ENCODE results near the gene KCNN1.
A peak's percentile ranks its signal among the peaks of the same experiment; 100 is the strongest.

Gene KCNN1

GRCh38 chr19:17957149-17957849 lies 9.6 kb upstream of the KCNN1 start:
- no peak overlapping the region for H2BK5ac ChIP-seq (ENCODE audit: low read depth, low read length, poor library complexity)
- no peak overlapping the region for H4K91ac ChIP-seq (ENCODE audit: low read depth, low read length)
- no peak overlapping the region for H2BK120ac ChIP-seq (ENCODE audit: insufficient read depth, low read length, poor library complexity)
- H4K12ac ChIP-seq (ENCODE audit: low read depth, low read length): no peak overlapping the region
- H3K36me3 ChIP-seq (ENCODE audit: control insufficient read depth in 1 of 2, insufficient read depth in 2 of 2, low read length in 2 of 2): no peaks in the 10 kb centered on the region
- DNase-seq: no peak
- no peak overlapping the region for H3K9ac ChIP-seq (ENCODE audit: low read length)
- no peak overlapping the region for H3K18ac ChIP-seq (ENCODE audit: low read length)
- no peak overlapping the region for H3K4me3 ChIP-seq (ENCODE audit: low read depth, low read length)
- H2BK12ac ChIP-seq (ENCODE audit: low read length): no peak overlapping the region
- H3K4me2 ChIP-seq (ENCODE audit: low read length): no peak overlapping the region
- H3K27me3 ChIP-seq (ENCODE audit: insufficient read depth, low read length): peaks cover 17% of the 10 kb centered on the region
- no CpG with 5 or more reads among the region's 3 CpGs for whole genome bisulfite sequencing (ENCODE audit: extremely low coverage, insufficient coverage, insufficient read length)
- no peak overlapping the region for H2AFZ ChIP-seq (ENCODE audit: insufficient read depth, low read length, poor library complexity)
- H3K4ac ChIP-seq (ENCODE audit: low read depth, low read length): no peak overlapping the region
- H4K8ac ChIP-seq (ENCODE audit: low read depth, low read length): no peak overlapping the region
- H3K79me1 ChIP-seq (ENCODE audit: low read length): no peaks in the 10 kb centered on the region
- no peak overlapping the region for H3K27ac ChIP-seq (ENCODE audit: low read depth, low read length)
- H3K79me2 ChIP-seq (ENCODE audit: control insufficient read depth, insufficient read depth, low read length, poor library complexity): no peaks in the 10 kb centered on the region
- H3K9me3 ChIP-seq (ENCODE audit: insufficient read depth, low read depth, low read length): peaks cover 5% of the 10 kb centered on the region
- H3K4me1 ChIP-seq (ENCODE audit: control insufficient read depth in 1 of 2, insufficient read depth in 2 of 2, low read length in 2 of 2): no peaks in the 10 kb centered on the region
- H3K23ac ChIP-seq (ENCODE audit: low read length): no peak overlapping the region
- H3K14ac ChIP-seq (ENCODE audit: low read length): no peak overlapping the region
- no peak overlapping the region for H2AK5ac ChIP-seq (ENCODE audit: low read length)

GRCh38 chr19:17957885-17958284 lies 9.0 kb upstream of the KCNN1 start:
- DNase-seq: no peak
- Histone ChIP-seq H3K23ac (ENCODE audit: low read length) (no peak overlapping the region), H3K4me2 (ENCODE audit: low read length) (no peak overlapping the region), H3K9me3 (ENCODE audit: insufficient read depth, low read depth, low read length) (peaks cover 3% of the 10 kb centered on the region), H3K79me1 (ENCODE audit: low read length) (no peaks in the 10 kb centered on the region), H3K27ac (ENCODE audit: low read depth, low read length) (no peak overlapping the region), H3K79me2 (ENCODE audit: control insufficient read depth, insufficient read depth, low read length, poor library complexity) (no peaks in the 10 kb centered on the region), H4K91ac (ENCODE audit: low read depth, low read length) (no peak overlapping the region), H3K4me1 (ENCODE audit: control insufficient read depth in 1 of 2, insufficient read depth in 2 of 2, low read length in 2 of 2) (no peaks in the 10 kb centered on the region), H4K8ac (ENCODE audit: low read depth, low read length) (no peak overlapping the region), H3K14ac (ENCODE audit: low read length) (no peak overlapping the region), H4K12ac (ENCODE audit: low read depth, low read length) (no peak overlapping the region), H2AK5ac (ENCODE audit: low read length) (no peak overlapping the region), H3K27me3 (ENCODE audit: insufficient read depth, low read length) (peaks cover 11% of the 10 kb centered on the region), H2BK120ac (ENCODE audit: insufficient read depth, low read length, poor library complexity) (no peak overlapping the region), H3K9ac (ENCODE audit: low read length) (no peak overlapping the region), H3K4me3 (ENCODE audit: low read depth, low read length) (no peak overlapping the region), H2BK5ac (ENCODE audit: low read depth, low read length, poor library complexity) (no peak overlapping the region), H3K4ac (ENCODE audit: low read depth, low read length) (no peak overlapping the region), H2AFZ (ENCODE audit: insufficient read depth, low read length, poor library complexity) (no peak overlapping the region), H3K36me3 (ENCODE audit: control insufficient read depth in 1 of 2, insufficient read depth in 2 of 2, low read length in 2 of 2) (no peaks in the 10 kb centered on the region), H3K18ac (ENCODE audit: low read length) (no peak overlapping the region), H2BK12ac (ENCODE audit: low read length) (no peak overlapping the region)

GRCh38 chr19:17963936-17964691 lies 2.8 kb upstream of the KCNN1 start:
- no peak overlapping the region for H4K8ac ChIP-seq (ENCODE audit: low read depth, low read length)

GRCh38 chr19:17965370-17966128 lies 1.4 kb upstream of the KCNN1 start:
- Histone ChIP-seq H3K4ac (ENCODE audit: low read depth, low read length) (no peak overlapping the region), H3K18ac (ENCODE audit: low read length) (no peak overlapping the region), H3K79me2 (ENCODE audit: control insufficient read depth, insufficient read depth, low read length, poor library complexity) (no peaks in the 10 kb centered on the region), H3K4me1 (ENCODE audit: control insufficient read depth in 1 of 2, insufficient read depth in 2 of 2, low read length in 2 of 2) (peaks cover 4% of the 10 kb centered on the region in 2 experiments), H3K79me1 (ENCODE audit: low read length) (no peaks in the 10 kb centered on the region), H2BK12ac (ENCODE audit: low read length) (no peak overlapping the region), H2AFZ (ENCODE audit: insufficient read depth, low read length, poor library complexity) (no peak overlapping the region), H3K9me3 (ENCODE audit: insufficient read depth, low read depth, low read length) (no peaks in the 10 kb centered on the region), H4K91ac (ENCODE audit: low read depth, low read length) (no peak overlapping the region), H3K36me3 (ENCODE audit: control insufficient read depth in 1 of 2, insufficient read depth in 2 of 2, low read length in 2 of 2) (no peaks in the 10 kb centered on the region), H4K12ac (ENCODE audit: low read depth, low read length) (no peak overlapping the region), H4K8ac (ENCODE audit: low read depth, low read length) (no peak overlapping the region), H3K23ac (ENCODE audit: low read length) (no peak overlapping the region), H2BK5ac (ENCODE audit: low read depth, low read length, poor library complexity) (no peak overlapping the region), H2AK5ac (ENCODE audit: low read length) (no peak overlapping the region), H3K4me2 (ENCODE audit: low read length) (no peak overlapping the region), H2BK120ac (ENCODE audit: insufficient read depth, low read length, poor library complexity) (no peak overlapping the region), H3K14ac (ENCODE audit: low read length) (no peak overlapping the region), H3K9ac (ENCODE audit: low read length) (no peak overlapping the region), H3K27ac (ENCODE audit: low read depth, low read length) (no peak overlapping the region), H3K27me3 (ENCODE audit: insufficient read depth, low read length) (peaks cover 13% of the 10 kb centered on the region), H3K4me3 (ENCODE audit: low read depth, low read length) (no peak overlapping the region)
- WGBS (ENCODE audit: extremely low coverage, insufficient coverage, insufficient read length): no CpG with 5 or more reads among the region's 11 CpGs
- DNase-seq: peak; percentile 18 to 29

More at GRCh38 chr19:17963936-17964691, 2.8 kb upstream of the KCNN1 start:
- H3K4me3 ChIP-seq (ENCODE audit: low read depth, low read length): no peak overlapping the region
- no peak overlapping the region for H3K14ac ChIP-seq (ENCODE audit: low read length)
- no peak overlapping the region for H2BK5ac ChIP-seq (ENCODE audit: low read depth, low read length, poor library complexity)
- no peak overlapping the region for H2AK5ac ChIP-seq (ENCODE audit: low read length)
- H2AFZ ChIP-seq (ENCODE audit: insufficient read depth, low read length, poor library complexity): no peak overlapping the region
- no peak overlapping the region for H3K18ac ChIP-seq (ENCODE audit: low read length)
- no CpG with 5 or more reads among the region's 13 CpGs for WGBS (ENCODE audit: extremely low coverage, insufficient coverage, insufficient read length)
- H3K79me1 ChIP-seq (ENCODE audit: low read length): no peaks in the 10 kb centered on the region
- no peak overlapping the region for H4K91ac ChIP-seq (ENCODE audit: low read depth, low read length)
- no peak overlapping the region for H3K27ac ChIP-seq (ENCODE audit: low read depth, low read length)
- no peak overlapping the region for H3K4me2 ChIP-seq (ENCODE audit: low read length)
- no peaks in the 10 kb centered on the region for H3K9me3 ChIP-seq (ENCODE audit: insufficient read depth, low read depth, low read length)
- H4K12ac ChIP-seq (ENCODE audit: low read depth, low read length): no peak overlapping the region
- H3K27me3 ChIP-seq (ENCODE audit: insufficient read depth, low read length): peaks cover 13% of the 10 kb centered on the region
- H3K79me2 ChIP-seq (ENCODE audit: control insufficient read depth, insufficient read depth, low read length, poor library complexity): no peaks in the 10 kb centered on the region
- H2BK120ac ChIP-seq (ENCODE audit: insufficient read depth, low read length, poor library complexity): no peak overlapping the region
- no peak overlapping the region for H3K9ac ChIP-seq (ENCODE audit: low read length)
- H3K36me3 ChIP-seq (ENCODE audit: control insufficient read depth in 1 of 2, insufficient read depth in 2 of 2, low read length in 2 of 2): no peaks in the 10 kb centered on the region
- peaks cover 4% of the 10 kb centered on the region in 2 experiments for H3K4me1 ChIP-seq (ENCODE audit: control insufficient read depth in 1 of 2, insufficient read depth in 2 of 2, low read length in 2 of 2)
- no peak overlapping the region for H3K23ac ChIP-seq (ENCODE audit: low read length)
- H2BK12ac ChIP-seq (ENCODE audit: low read length): no peak overlapping the region
- no peak for DNase-seq
- H3K4ac ChIP-seq (ENCODE audit: low read depth, low read length): no peak overlapping the region

All from trophoblast cell (in vitro differentiated cells and primary cell).